HG03575 (cell line): ENCODE results near the gene AP1S3.
A peak's percentile ranks its signal among the peaks of the same experiment; 100 is the strongest.

ENCODE experiments used
- ATAC-seq: cut with Tn5 transposase; IDR thresholded peaks from one replicate; pipeline ENCODE4 v1.9.1; 2021; ENCODE audit not compliant: unreplicated experiment, insufficient number of reproducible peaks, low FRiP score; ENCODE audit errors: extremely low read depth

Gene AP1S3

GRCh38 chr2:223772363-223772762 lies 65.0 kb downstream of the AP1S3 start:
- ATAC-seq = no peak

GRCh38 chr2:223771475-223771874 lies 65.9 kb downstream of the AP1S3 start:
- no peak for ATAC-seq

GRCh38 chr2:223768179-223768578 lies 69.2 kb downstream of the AP1S3 start:
- ATAC-seq = no peak

GRCh38 chr2:223767341-223767740 lies 70.0 kb downstream of the AP1S3 start:
- ATAC-seq = no peak

- ATAC-seq = no peak
Observed at GRCh38 chr2:223765221-223765785, 72.1 kb downstream of the AP1S3 start.

- no peak for ATAC-seq
Observed at GRCh38 chr2:223764796-223765195, 72.6 kb downstream of the AP1S3 start.

GRCh38 chr2:223762853-223763252 lies 74.5 kb downstream of the AP1S3 start:
- no peak for ATAC-seq

- peak; percentile 82 for ATAC-seq
Observed at GRCh38 chr2:223761746-223762145, 75.6 kb downstream of the AP1S3 start.

- ATAC-seq = peak; percentile 53
Observed at GRCh38 chr2:223760838-223761502, 76.4 kb downstream of the AP1S3 start.

- ATAC-seq = no peak
Observed at GRCh38 chr2:223759569-223760430, 77.6 kb downstream of the AP1S3 start.

GRCh38 chr2:223758131-223758840 lies 79.1 kb downstream of the AP1S3 start:
- ATAC-seq = no peak

- ATAC-seq = no peak
Observed at GRCh38 chr2:223753940-223754339, 83.4 kb downstream of the AP1S3 start.

GRCh38 chr2:223751012-223751411 lies 86.4 kb downstream of the AP1S3 start:
- ATAC-seq = no peak

GRCh38 chr2:223747392-223748042 lies 89.9 kb downstream of the AP1S3 start:
- ATAC-seq = no peak

- no peak for ATAC-seq
Observed at GRCh38 chr2:223746611-223747010, 90.8 kb downstream of the AP1S3 start.

GRCh38 chr2:223744580-223744979 lies 92.8 kb downstream of the AP1S3 start:
- ATAC-seq = no peak

- ATAC-seq = no peak
Observed at GRCh38 chr2:223740679-223741078, 96.7 kb downstream of the AP1S3 start.

- no peak for ATAC-seq
Observed at GRCh38 chr2:223737207-223737606, 100.2 kb downstream of the AP1S3 start.

GRCh38 chr2:223736488-223736887 lies 100.9 kb downstream of the AP1S3 start:
- ATAC-seq = no peak
